ENCODE results near the gene ZNF253. TPM values are rescaled to one million over a fixed set of nuclear protein-coding genes. Genes with fewer than 3 reads are reported as not detected.

ZNF253 gene
- total RNA-seq, result 2.3 and 3.7 TPM in 2 replicates

DNA sequence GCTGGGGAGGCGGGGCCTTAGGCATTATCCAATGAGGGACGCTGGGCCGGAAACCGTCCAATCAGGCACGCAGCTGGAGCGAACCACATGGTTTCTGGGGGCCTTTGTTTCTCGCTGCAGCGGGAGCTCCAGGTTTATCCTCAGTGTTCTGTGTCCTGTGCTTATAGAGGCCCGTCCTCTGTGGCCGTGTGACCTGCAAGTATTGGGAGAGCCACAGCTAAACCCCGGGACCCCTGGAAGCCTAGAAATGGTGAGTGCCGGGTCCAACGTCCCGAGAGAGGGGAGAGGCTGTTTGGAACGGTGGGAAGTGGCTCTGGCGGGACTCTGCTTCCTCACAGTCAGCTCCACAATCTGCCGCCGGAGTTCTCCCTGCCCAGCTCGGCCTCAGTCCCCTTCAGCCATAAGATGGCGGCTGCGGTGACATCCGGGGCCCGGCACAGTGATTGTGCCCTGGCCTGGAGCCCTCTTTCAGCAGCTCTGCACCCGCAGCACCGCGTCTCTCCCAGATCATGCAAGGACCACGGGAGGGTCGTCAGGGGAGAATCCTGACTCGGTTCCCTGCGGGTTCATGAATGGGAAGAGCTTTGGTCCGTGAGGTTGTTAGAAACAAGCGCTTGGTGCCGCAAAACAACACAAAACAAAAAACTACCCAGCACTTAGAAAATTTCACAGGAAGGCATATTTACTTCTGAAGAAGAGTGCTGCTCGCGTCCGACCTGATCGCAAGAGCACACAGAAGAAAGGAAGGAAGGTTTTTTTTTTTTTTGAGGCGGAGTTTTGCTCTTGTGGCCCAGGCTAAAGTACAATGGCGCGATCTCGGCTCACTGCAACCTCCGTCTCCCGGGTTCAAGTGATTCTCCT is at the start of gene ZNF253:
Gene ZNF253 (plus strand): TSS at position 133 of the 861 bp plus-strand sequence. CDS start 115 bp downstream, at position 248.

DNA sequence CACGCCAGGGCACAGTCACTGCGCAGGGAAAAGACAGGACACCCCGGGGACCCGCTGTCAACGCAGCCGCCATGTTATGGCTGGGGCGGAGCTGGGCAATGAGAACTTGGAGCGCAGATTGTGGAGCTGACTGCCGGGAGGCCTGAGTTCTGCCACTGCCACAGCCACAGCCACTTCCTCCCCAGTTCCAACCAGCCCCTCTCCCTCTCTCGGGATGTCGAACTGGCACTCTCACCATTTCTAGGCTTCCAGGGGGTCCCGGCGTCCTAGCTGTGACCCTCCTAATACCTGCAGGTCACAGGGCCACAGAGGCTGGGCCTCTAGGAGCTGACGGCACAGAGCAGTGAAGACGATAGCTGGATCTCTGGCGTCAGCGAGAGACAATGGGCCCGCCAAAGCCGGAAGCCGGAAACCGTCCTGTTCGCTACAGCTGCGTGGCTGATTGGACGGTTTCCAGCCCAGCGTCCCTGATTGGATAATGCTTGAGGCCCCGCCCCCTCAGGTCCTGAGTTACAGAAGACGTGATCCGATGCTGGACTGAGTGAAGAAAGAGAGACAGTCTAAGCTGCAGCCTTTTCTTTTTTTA is 44.2 kb upstream of the ZNF253 start, which contains the start of gene ZNF506:
Gene ZNF506 (minus strand): TSS at position 385 of the 586 bp plus-strand sequence. CDS start 147 bp downstream, at position 238.

DNA sequence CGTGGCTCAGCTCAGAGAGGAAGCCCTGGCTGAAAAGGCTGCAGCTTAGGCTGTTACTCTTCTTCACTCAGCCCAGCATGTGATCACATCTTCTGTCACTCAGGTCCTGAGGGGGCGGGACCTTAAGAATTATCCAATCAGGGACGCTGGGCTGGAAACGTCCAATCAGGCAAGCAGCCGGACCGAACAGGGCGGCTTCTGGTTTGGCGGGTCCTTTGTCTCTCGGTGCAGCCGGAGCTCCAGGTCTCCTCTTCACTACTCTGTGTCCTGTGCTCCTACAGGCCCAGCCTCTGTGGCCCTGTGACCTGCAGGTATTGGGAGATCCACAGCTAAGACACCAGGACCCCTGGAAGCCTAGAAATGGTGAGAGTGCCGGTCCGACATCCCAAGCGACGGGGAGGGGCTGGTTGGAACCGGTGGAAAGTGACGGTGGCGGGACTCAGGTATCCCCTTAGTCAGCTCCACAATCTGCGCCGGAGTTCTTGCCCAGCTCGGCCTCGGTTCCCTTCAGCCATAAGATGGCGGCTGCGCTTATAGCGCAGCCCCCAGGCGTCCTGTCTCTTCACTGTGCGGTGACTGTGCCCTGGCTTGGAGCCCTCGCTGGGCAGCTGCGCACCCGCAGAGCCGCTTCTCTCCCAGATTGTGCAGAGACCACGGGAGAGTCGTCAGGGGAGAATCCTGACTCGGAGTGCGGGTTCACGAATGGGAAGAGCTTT is 35.2 kb downstream of the ZNF253 start, which contains the start of gene ZNF93:
Gene ZNF93 (plus strand): TSS at position 218 of the 716 bp plus-strand sequence. CDS start 143 bp downstream, at position 361.

Other genes with a start within 250 kb of the ZNF253 start
- gene PBX4, start 247.2 kb upstream of the ZNF253 start, total RNA-seq, result 0.43 and 0.55 TPM in 2 replicates
- gene LPAR2, start 237.7 kb upstream of the ZNF253 start, total RNA-seq, result 0.71 and 1.3 TPM in 2 replicates
- 3.3 and 4.1 TPM in 2 replicates for gene GMIP, start 222.2 kb upstream of the ZNF253 start, total RNA-seq
- gene ATP13A1, start 202.2 kb upstream of the ZNF253 start, total RNA-seq, result 21.8 and 28.8 TPM in 2 replicates
- 5.0 and 6.0 TPM in 2 replicates for gene ZNF101, start 197.0 kb upstream of the ZNF253 start, total RNA-seq
- gene ZNF14, start 132.8 kb upstream of the ZNF253 start, total RNA-seq, result 5.5 and 6.0 TPM in 2 replicates
- gene ZNF506, start 44.1 kb upstream of the ZNF253 start, total RNA-seq, result 9.5 and 9.7 TPM in 2 replicates
- 1.7 and 1.9 TPM in 2 replicates for gene ZNF93, start 35.1 kb downstream of the ZNF253 start, total RNA-seq
- gene ZNF682, start 173.6 kb downstream of the ZNF253 start, total RNA-seq, result 1.0 and 1.7 TPM in 2 replicates
- gene ZNF90, start 212.1 kb downstream of the ZNF253 start, total RNA-seq, result 0.57 and 0.92 TPM in 2 replicates